GM12878 (cell line): Measurements from ENCODE around the gene CCNB1IP1. TPM values are rescaled to one million over a fixed set of nuclear protein-coding genes. Genes with fewer than 3 reads are reported as not detected.
"Not testable (repeated sequence)": the region's sequence is repeated elsewhere in the genome, so short reads cannot be mapped to it uniquely, and the experiment has no call there.

Experiments used
- ATAC-seq: fragments of 200-7000 bp; cut with Tn5 transposase; 3 replicates; pipeline ENCODE4 v1.9.1; 2020; ENCODE audit warnings: mild to moderate bottlenecking, moderate library complexity
- BruUV-seq: library from RNA; stranded (reverse); fragments of 400-500 nt; replicated peaks from 2 replicates; lab custom pipeline; 2021; lab: Mats Ljungman, UMichigan
- CTCF ChIA-PET: fragments of 300-600 bp; sonication (Branson Sonifier 250); formaldehyde crosslinking; extraction: SDS; loops from one replicate; lab custom pipeline; 2021; ENCODE audit warnings: inconsistent platforms; lab: Yijun Ruan, JAX
- POLR2A ChIA-PET: fragments of 350-600 bp; formaldehyde crosslinking; extraction: SDS; loops from one replicate; lab custom pipeline; 2021; ENCODE audit warnings: inconsistent platforms; lab: Charles Lee
- RAD21 ChIA-PET: fragments of 300-600 bp; sonication (Branson Sonifier 250); formaldehyde crosslinking; loops from one replicate; lab custom pipeline; 2023; ENCODE audit warnings: antibody characterized with exemption; ENCODE audit not compliant: unreplicated experiment; lab: Charles Lee
- SMC1A ChIA-PET: fragments of 300-600 bp; sonication (Branson Sonifier 250); formaldehyde crosslinking; loops from one replicate; lab custom pipeline; 2023; ENCODE audit not compliant: unreplicated experiment, uncharacterized antibody; lab: Charles Lee
- DNase-seq: peaks from one replicate; pipeline ENCODE4 v3.0.0-alpha.2; 2011; ENCODE audit warnings: low read depth, low spot score
- FAIRE-seq: peaks from 3 replicates; lab custom pipeline; 2011; peaks lifted over from hg19 to GRCh38; lab: Jason Lieb, UNC
- H2AFZ ChIP-seq: 2 replicates; pipeline ENCODE4 v1.6.0; 2011; ENCODE audit warnings: low read depth, low read length, control low read depth; ENCODE audit not compliant: control insufficient read depth
- H3K27ac ChIP-seq: 2 replicates; pipeline ENCODE4 v1.5.1; 2011; ENCODE audit warnings: control low read depth; ENCODE audit not compliant: control insufficient read depth, insufficient read depth
- H3K27me3 ChIP-seq, 2 experiments: replicated peaks in 1 of 2; 2 replicates each; pipeline versions ENCODE4 v1.6.0 to v1.6.1; 2011; ENCODE audit warnings: low read length in 1 of 2; ENCODE audit not compliant: control insufficient read depth in 2 of 2, insufficient read depth in 2 of 2
- H3K36me3 ChIP-seq, 2 experiments: 2 replicates each; pipeline ENCODE4 v1.5.1; 2011; ENCODE audit warnings: low read length in 1 of 2; ENCODE audit not compliant: control insufficient read depth in 2 of 2, insufficient read depth in 2 of 2
- H3K4me1 ChIP-seq: 2 replicates; pipeline ENCODE4 v1.6.1; 2011; ENCODE audit warnings: mild to moderate bottlenecking, low read length, moderate library complexity, mixed read lengths; ENCODE audit not compliant: control insufficient read depth, insufficient read depth
- H3K4me2 ChIP-seq: 2 replicates; pipeline ENCODE4 v1.6.0; 2011; ENCODE audit warnings: control low read depth; ENCODE audit not compliant: control insufficient read depth, insufficient read depth
- H3K4me3 ChIP-seq: fragments of 200-600 bp; sonication (generic); 2 replicates; pipeline ENCODE4 v1.5.1; 2016
- H3K79me2 ChIP-seq: 2 replicates; pipeline ENCODE4 v1.6.0; 2011; ENCODE audit warnings: low read length; ENCODE audit not compliant: control insufficient read depth, insufficient read depth
- H3K9ac ChIP-seq: 2 replicates; pipeline ENCODE4 v1.8.0; 2011; ENCODE audit warnings: low read length, control low read depth, mixed read lengths; ENCODE audit not compliant: control insufficient read depth, insufficient read depth
- H3K9me3 ChIP-seq: replicated peaks from 3 replicates; pipeline ENCODE4 v1.5.1; 2011; ENCODE audit warnings: mild to moderate bottlenecking, low read length; ENCODE audit not compliant: control insufficient read depth, insufficient read depth
- H4K20me1 ChIP-seq: 2 replicates; pipeline ENCODE4 v1.6.0; 2011; ENCODE audit not compliant: control insufficient read depth, insufficient read depth
- CEBPZ ChIP-seq: fragments of 150-350 bp; IDR thresholded peaks from 2 replicates; pipeline ENCODE4 v1.6.1; 2016; ENCODE audit warnings: low read depth, low read length
- FOXK2 ChIP-seq: fragments of 450-650 bp; IDR thresholded peaks from 2 replicates; pipeline ENCODE4 v1.6.1; 2017; ENCODE audit warnings: mild to moderate bottlenecking, moderate library complexity
- HCFC1 ChIP-seq: fragments of 150-350 bp; IDR thresholded peaks from 2 replicates; pipeline ENCODE4 v1.6.1; 2014; ENCODE audit warnings: low read length
- HDAC2 ChIP-seq: fragments of 200-600 bp; sonication (generic); IDR thresholded peaks from 2 replicates; pipeline ENCODE4 v1.6.1; 2017
- PBX3 ChIP-seq: IDR thresholded peaks from 2 replicates; pipeline ENCODE4 v1.6.1; 2011; ENCODE audit warnings: mild to moderate bottlenecking, low read depth, low read length, moderate library complexity; ENCODE audit not compliant: insufficient replicate concordance
- POLR2A ChIP-seq: IDR thresholded peaks from 2 replicates; pipeline ENCODE4 v1.6.1; 2011; ENCODE audit warnings: low read depth, mild to moderate bottlenecking, low read length
- RELA ChIP-seq: fragments of 450-650 bp; IDR thresholded peaks from 2 replicates; pipeline ENCODE4 v1.8.0; 2014; ENCODE audit warnings: borderline replicate concordance; ENCODE audit not compliant: partially characterized antibody
- SP1 ChIP-seq: IDR thresholded peaks from one replicate; pipeline ENCODE4 v1.6.1; 2011; ENCODE audit warnings: low read depth, low read length
- WGBS: methylation state at CpG from one replicate; pipeline ENCODE4 v1.1.6; 2016; ENCODE audit warnings: low lambda C conversion rate; ENCODE audit not compliant: insufficient replicate concordance, insufficient coverage; ENCODE audit errors: missing lambda C conversion rate; 5-methylcytosine and 5-hydroxymethylcytosine counted together
- in situ Hi-C: fragments of 300-500 bp; cut with MboI; formaldehyde crosslinking; loops from 9 replicates; pipeline ENCODE4 v1.14.3; 2018; ENCODE audit warnings: mixed read lengths
- intact Hi-C: fragments of 100-400 bp; cut with micrococcal nuclease; formaldehyde crosslinking; loops from one replicate; pipeline ENCODE4 v1.14.2; 2022; ENCODE audit not compliant: unreplicated experiment
- polyA plus RNA-seq, 11 experiments: library from polyadenylated mRNA; depleted of rRNA in 4 of 11; unstranded in 6 of 11; stranded (reverse) in 5 of 11; fragments of >200 nt; fragmentation: Nextera tagmentation in 4 of 11; fragmentation: Illumina TruSeq in 1 of 11; extraction: Ambion mirVana in 4 of 11; extraction: Trizol in 1 of 11; gene quantifications; 1 replicate in 1 of 11; 2 replicates in 10 of 11; pipeline versions ENCODE4 v1.2.1 to v1.2.3, GENCODE V29; 2011 to 2016; ENCODE audit warnings: inconsistent platforms in 2 of 11, missing spikeins in 2 of 11, low read depth in 1 of 11
- total RNA-seq, 4 experiments: library from RNA; depleted of rRNA in 3 of 4; stranded (reverse); fragments of >200 nt in 3 of 4; fragmentation: Illumina TruSeq in 1 of 4; extraction: Trizol in 1 of 4; gene quantifications; 2 replicates each; pipeline versions ENCODE4 v1.2.1 to v1.2.3, GENCODE V29; 2013 to 2021

Gene CCNB1IP1
- total and polyA plus RNA-seq, 10 of the 15 experiments (the other 5 are each of a cell fraction or from before 2014, with no cell fraction given) = 20.4 to 165 (median 86.5) TPM

- no peak for TF ChIP-seq RELA
Measured at GRCh38 chr14:20341646-20342045, 8.6 kb upstream of the CCNB1IP1 start (continued).

GRCh38 chr14:20341032-20341431 lies 8.0 kb upstream of the CCNB1IP1 start:
- FAIRE-seq, ATAC-seq, BruUV-seq, in situ Hi-C loops, DNase-seq, H3K4me1 ChIP-seq, H3K9me3 ChIP-seq, H3K4me3 ChIP-seq, H3K27ac ChIP-seq, H2AFZ ChIP-seq, H3K4me2 ChIP-seq, H3K36me3 ChIP-seq, H4K20me1 ChIP-seq, H3K9ac ChIP-seq, H3K27me3 ChIP-seq: not testable (repeated sequence)
- ChIA-PET RAD21 (interaction anchor here (1.0 to 3.8 kb wide), 5 partner anchors 8 to 342 kb away, joined by 3 to 55 read pairs (median 10); partner anchors contain the start of gene CCNB1IP1), POLR2A (interaction anchor here (0.9 to 4.7 kb wide), 3 partner anchors 10 to 423 kb away, joined by 3 to 96 read pairs (median 29); partner anchors contain the start of genes CCNB1IP1 and TEP1), SMC1A (interaction anchor here (1.1 to 6.3 kb wide), 8 partner anchors 8 to 340 kb away, joined by 3 to 65 read pairs (median 7); partner anchors contain the start of gene CCNB1IP1), CTCF (interaction anchor here (0.7 to 5.1 kb wide), 10 partner anchors 10 to 272 kb away, joined by 3 to 62 read pairs (median 4); partner anchors contain the start of gene CCNB1IP1)
- WGBS = 96% methylated on average over 4 of the region's 4 CpGs
- H3K79me2 ChIP-seq = peaks cover 10% of the 10 kb centered on the region
- intact Hi-C loops = loop anchor here (5.0 kb wide), 4 partner anchors 71 to 761 kb away; partner anchors contain the start of genes TEP1 and TMEM253

GRCh38 chr14:20334017-20334416 lies 938 bp upstream of the CCNB1IP1 start:
- no peaks in the 10 kb centered on the region for H4K20me1 ChIP-seq
- H3K4me2 ChIP-seq = peak overlapping the region; percentile 89

More at GRCh38 chr14:20334017-20334416, 938 bp upstream of the CCNB1IP1 start:
- no peak for DNase-seq
- SMC1A ChIA-PET = interaction anchor here (0.8 to 3.3 kb wide), 10 partner anchors 9 to 288 kb away, joined by 3 to 58 read pairs (median 4); partner anchors contain the start of genes APEX1, PARP2 and TEP1
- ATAC-seq = no peak
- H3K4me3 ChIP-seq = no peak overlapping the region
- in situ Hi-C loops = loop anchor here (5.0 kb wide), 1 partner anchor 348 kb away; the partner anchor contains the start of gene RNASE4
- H3K4me1 ChIP-seq = peaks cover 6% of the 10 kb centered on the region; the same call in 1 of the 2 replicates
- POLR2A ChIA-PET = interaction anchor here (0.7 to 7.4 kb wide), 6 partner anchors 8 to 331 kb away, joined by 3 to 96 read pairs (median 3); partner anchors contain the start of genes APEX1, OSGEP and PARP2
- intact Hi-C loops = no loop called here
- 66% methylated on average over 7 of the region's 7 CpGs for WGBS
- CTCF ChIA-PET = interaction anchor here (0.7 to 11.3 kb wide), 9 partner anchors 8 to 331 kb away, joined by 3 to 216 read pairs (median 4); partner anchors contain the start of genes PARP2, TEP1 and TTC5
- RAD21 ChIA-PET = interaction anchor here (0.9 to 3.5 kb wide), 4 partner anchors 8 to 280 kb away, joined by 3 to 49 read pairs (median 9); partner anchors contain the start of gene PARP2
- no peak for TF ChIP-seq SP1
- TF ChIP-seq HCFC1 = no peak
- no peak for TF ChIP-seq POLR2A
- TF ChIP-seq FOXK2 = no peak
- TF ChIP-seq HDAC2 = no peak
- no peak for TF ChIP-seq CEBPZ
- TF ChIP-seq PBX3 = no peak
- no peak overlapping the region for H3K9ac ChIP-seq
- peak overlapping the region; percentile 85 for H3K27ac ChIP-seq
- no peak overlapping the region; the same call in 1 of the 2 replicates for H2AFZ ChIP-seq
- H3K27me3 ChIP-seq = no peaks in the 10 kb centered on the region
- peaks cover 42% of the 10 kb centered on the region for H3K79me2 ChIP-seq
- H3K36me3 ChIP-seq = peaks cover 0 to 4% of the 10 kb centered on the region in 2 experiments; a peak in 1 of 4 replicates
- no TSS peak for BruUV-seq
- H3K9me3 ChIP-seq = no peaks in the 10 kb centered on the region
- FAIRE-seq = no peak
